A549 treated with CORT108297 at 1 μM for 4 hours (cell line): ENCODE data around the gene ICA1L. TPM values are rescaled to one million over a fixed set of nuclear protein-coding genes. Genes with fewer than 3 reads are reported as not detected.

Experiments used
- total RNA-seq: library from RNA; stranded (reverse); fragments of 200-300 nt; extraction: Qiagen RNA extraction; gene quantifications from 5 replicates; pipeline ENCODE4 v1.2.3, GENCODE V29; 2022

The ICA1L gene
- 1.4 to 2.0 TPM (median 2.0 TPM) in 5 replicates for total RNA-seq

GRCh38 chr2:202871300-202872141 lies at the start of gene ICA1L:
TSS of gene ICA1L (minus strand) at chr2:202871766. CDS start at chr2:202829009, 42,757 bp downstream.

GRCh38 chr2:202911512-202912341 lies 40.2 kb upstream of the ICA1L start, which contains the start of the genes CARF and WDR12:
TSS of gene CARF (plus strand) at chr2:202912275. CDS start at chr2:202941903, 29,628 bp downstream.
TSS of gene WDR12 (minus strand) at chr2:202911673. CDS start at chr2:202911476, 197 bp downstream.

Other genes starting within 250 kb of the ICA1L start
- 1.9 to 2.3 TPM (median 2.2 TPM) in 5 replicates for gene FAM117B, start 236.8 kb downstream of the ICA1L start, total RNA-seq
- 62.8 to 81.5 TPM (median 75.4 TPM) in 5 replicates for gene WDR12, start 39.9 kb upstream of the ICA1L start, total RNA-seq
- gene CARF, start 40.5 kb upstream of the ICA1L start, total RNA-seq: 0.64 to 1.4 TPM (median 1.3 TPM) in 5 replicates
- 3.0 to 4.5 TPM (median 3.5 TPM) in 5 replicates for gene NBEAL1, start 143.1 kb upstream of the ICA1L start, total RNA-seq